ENCODE data around the gene ABITRAM.
"Not testable (repeated sequence)": the region's sequence is repeated elsewhere in the genome, so short reads cannot be mapped to it uniquely, and the experiment has no call there.

The ABITRAM gene

GRCh38 chr9:108928386-108928785, 5.8 kb upstream of the ABITRAM start:
- DNase-seq (ENCODE audit: low spot score) = no peak

- no peak for DNase-seq (ENCODE audit: low spot score)
Observed at GRCh38 chr9:108933231-108933717, 926 bp upstream of the ABITRAM start.

- peak; percentile 97 for DNase-seq (ENCODE audit: low spot score)
Observed at GRCh38 chr9:108933718-108934322, 380 bp upstream of the ABITRAM start, which contains the start of gene ELP1. ELP1 (minus strand) TSS chr9:108934124; CDS start chr9:108931146, 2,978 bp downstream.

GRCh38 chr9:108937561-108938305, 3.5 kb downstream of the ABITRAM start:
- DNase-seq (ENCODE audit: low spot score) = no peak

- no peak for DNase-seq (ENCODE audit: low spot score)
Observed at GRCh38 chr9:108939975-108940374, 5.8 kb downstream of the ABITRAM start.

- no peak for DNase-seq (ENCODE audit: low spot score)
Observed at GRCh38 chr9:108950168-108950567, 16.0 kb downstream of the ABITRAM start.

GRCh38 chr9:108951578-108951977, 17.4 kb downstream of the ABITRAM start:
- DNase-seq (ENCODE audit: low spot score) = no peak

- DNase-seq (ENCODE audit: low spot score) = peak; percentile 71
Observed at GRCh38 chr9:108953983-108954574, 19.9 kb downstream of the ABITRAM start.

- no peak for DNase-seq (ENCODE audit: low spot score)
Observed at GRCh38 chr9:108956022-108956630, 21.9 kb downstream of the ABITRAM start.

GRCh38 chr9:108956631-108957026, 22.4 kb downstream of the ABITRAM start:
- DNase-seq (ENCODE audit: low spot score) = no peak

GRCh38 chr9:108960331-108960730, 26.1 kb downstream of the ABITRAM start:
- DNase-seq (ENCODE audit: low spot score) = no peak

- no peak for DNase-seq (ENCODE audit: low spot score)
Observed at GRCh38 chr9:108961151-108961550, 27.0 kb downstream of the ABITRAM start.

- no peak for DNase-seq (ENCODE audit: low spot score)
Observed at GRCh38 chr9:108963459-108964143, 29.4 kb downstream of the ABITRAM start.

- DNase-seq (ENCODE audit: low spot score) = no peak
Observed at GRCh38 chr9:108967916-108968315, 33.7 kb downstream of the ABITRAM start.

- DNase-seq (ENCODE audit: low spot score) = not testable (repeated sequence)
Observed at GRCh38 chr9:108971392-108971791, 37.2 kb downstream of the ABITRAM start.

GRCh38 chr9:108972186-108972585, 38.0 kb downstream of the ABITRAM start:
- DNase-seq (ENCODE audit: low spot score) = no peak

GRCh38 chr9:108972626-108973209, 38.5 kb downstream of the ABITRAM start:
- no peak for DNase-seq (ENCODE audit: low spot score)

GRCh38 chr9:108973895-108974294, 39.7 kb downstream of the ABITRAM start:
- DNase-seq (ENCODE audit: low spot score) = no peak

GRCh38 chr9:108978205-108978604, 44.0 kb downstream of the ABITRAM start:
- no peak for DNase-seq (ENCODE audit: low spot score)

GRCh38 chr9:108980893-108981292, 46.7 kb downstream of the ABITRAM start:
- no peak for DNase-seq (ENCODE audit: low spot score)

GRCh38 chr9:108983885-108984284, 49.7 kb downstream of the ABITRAM start:
- DNase-seq (ENCODE audit: low spot score) = no peak
